Stimulated activated CD4-positive, alpha-beta T cell treated with anti-CD3 and anti-CD28 coated beads, Interleukin-1b, Interleukin-23, amount 100 ng/mL, for 4 hours (primary cell): ENCODE results near the gene OR2F1.

ENCODE experiments used
- DNase-seq, 2 donors: peaks; one replicate each; pipeline ENCODE4 v3.0.0-alpha.2; 2020; ENCODE audit warnings: low read depth in 2 of 2

OR2F1 gene, protein sequence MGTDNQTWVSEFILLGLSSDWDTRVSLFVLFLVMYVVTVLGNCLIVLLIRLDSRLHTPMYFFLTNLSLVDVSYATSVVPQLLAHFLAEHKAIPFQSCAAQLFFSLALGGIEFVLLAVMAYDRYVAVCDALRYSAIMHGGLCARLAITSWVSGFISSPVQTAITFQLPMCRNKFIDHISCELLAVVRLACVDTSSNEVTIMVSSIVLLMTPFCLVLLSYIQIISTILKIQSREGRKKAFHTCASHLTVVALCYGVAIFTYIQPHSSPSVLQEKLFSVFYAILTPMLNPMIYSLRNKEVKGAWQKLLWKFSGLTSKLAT

DNA sequence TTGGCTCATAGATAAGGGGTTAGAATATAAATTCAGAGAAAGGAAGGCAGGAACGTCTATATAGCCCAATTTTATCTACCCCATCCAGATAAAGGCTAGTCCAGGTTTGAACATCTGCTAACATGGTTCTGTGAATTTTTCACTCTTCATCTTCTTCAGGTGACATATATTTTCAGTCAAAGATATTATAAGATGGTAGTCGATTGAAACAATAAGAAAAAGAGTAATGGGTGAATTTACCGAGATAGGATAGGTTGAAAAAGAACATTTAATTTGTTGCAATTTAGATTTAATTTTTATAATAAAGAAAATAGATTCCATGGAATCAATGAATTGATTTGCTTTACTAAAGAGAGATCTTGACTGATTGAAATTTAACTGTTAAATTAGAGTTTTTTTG lies at the start of gene OR2F1:
TSS of gene OR2F1 (plus strand) at position 301 of the 400 bp plus-strand sequence. CDS start 5,127 bp downstream, outside the sequence.
- DNase-seq: no peak

DNA sequence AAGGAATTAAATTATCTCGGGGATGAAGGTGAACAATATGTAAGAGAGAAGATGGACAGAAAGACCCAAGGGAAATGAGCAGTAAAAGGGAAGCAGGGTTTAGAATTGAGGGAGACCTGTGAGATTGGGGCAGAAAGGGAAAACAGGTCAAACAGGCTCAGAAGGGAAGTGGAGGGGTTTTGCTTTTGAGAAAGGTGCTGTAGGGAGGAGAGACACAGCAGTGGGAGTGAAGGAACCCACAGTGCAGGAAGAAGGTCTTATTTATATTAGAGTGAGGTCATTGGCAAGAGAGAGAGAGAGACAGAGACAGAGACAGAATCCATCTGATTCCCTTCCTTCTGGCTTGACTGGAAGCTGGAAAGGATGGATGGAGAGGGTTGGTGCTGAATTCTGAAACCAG lies 49.1 kb upstream of the OR2F1 start:
- DNase-seq: no peak

DNA sequence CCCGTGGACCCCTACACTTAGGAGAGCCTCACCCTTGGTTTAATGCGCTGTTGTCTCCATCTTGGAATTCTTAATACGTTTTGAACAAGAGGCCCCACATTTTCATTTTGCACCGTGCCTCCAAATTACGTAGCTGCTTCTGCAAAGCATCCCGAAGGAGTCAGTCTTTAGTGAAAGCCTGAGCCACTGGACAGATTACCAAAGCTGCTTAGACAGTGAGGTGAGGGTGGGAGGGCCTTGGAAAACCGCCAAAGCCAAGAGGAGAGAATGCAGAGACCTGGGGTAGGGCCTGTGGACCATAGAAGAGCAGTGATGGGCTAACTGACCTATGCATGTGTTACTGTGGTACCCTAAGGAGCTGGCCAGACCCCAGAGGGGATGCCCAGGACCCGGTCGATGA lies 48.5 kb upstream of the OR2F1 start:
- DNase-seq: no peak

DNA sequence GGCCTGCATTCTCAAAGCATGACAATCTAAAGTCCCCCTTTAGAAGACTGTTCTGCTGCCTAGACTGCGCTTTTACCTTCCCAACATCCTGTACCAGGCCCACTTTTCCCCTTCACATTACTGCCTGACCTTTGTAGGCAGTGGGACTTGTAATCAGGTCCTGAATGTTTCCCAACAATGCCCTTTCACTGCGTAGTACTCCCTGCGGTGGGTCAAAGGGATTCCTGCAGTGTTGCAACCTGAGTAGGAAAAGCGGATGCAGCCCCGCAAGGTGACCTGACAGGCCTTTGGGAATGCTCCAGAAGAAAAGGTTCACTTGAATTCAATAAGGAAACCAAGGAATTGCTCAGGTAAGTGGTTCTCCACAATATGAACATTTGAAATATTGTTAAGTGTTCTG lies 47.7 kb upstream of the OR2F1 start:
- no peak for DNase-seq

DNA sequence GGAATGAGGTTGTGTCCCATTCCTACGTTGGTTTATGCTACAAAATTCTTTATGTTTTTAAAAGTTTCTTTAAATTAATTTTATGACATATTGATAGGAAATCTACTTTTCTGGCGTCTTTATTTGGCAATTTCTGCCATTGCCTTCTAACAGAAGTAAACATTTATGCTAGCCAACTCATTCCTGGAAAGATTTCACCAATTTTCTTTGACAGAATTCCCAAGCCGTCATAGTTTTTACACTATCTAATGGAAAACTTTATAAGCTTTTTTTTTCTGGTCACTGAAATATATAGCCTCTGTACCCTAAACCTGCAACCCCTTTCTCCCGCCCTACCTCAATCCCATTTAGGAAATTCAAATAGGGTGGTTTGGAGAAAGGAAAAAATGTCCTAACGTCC lies 46.5 kb upstream of the OR2F1 start:
- DNase-seq: no peak

DNA sequence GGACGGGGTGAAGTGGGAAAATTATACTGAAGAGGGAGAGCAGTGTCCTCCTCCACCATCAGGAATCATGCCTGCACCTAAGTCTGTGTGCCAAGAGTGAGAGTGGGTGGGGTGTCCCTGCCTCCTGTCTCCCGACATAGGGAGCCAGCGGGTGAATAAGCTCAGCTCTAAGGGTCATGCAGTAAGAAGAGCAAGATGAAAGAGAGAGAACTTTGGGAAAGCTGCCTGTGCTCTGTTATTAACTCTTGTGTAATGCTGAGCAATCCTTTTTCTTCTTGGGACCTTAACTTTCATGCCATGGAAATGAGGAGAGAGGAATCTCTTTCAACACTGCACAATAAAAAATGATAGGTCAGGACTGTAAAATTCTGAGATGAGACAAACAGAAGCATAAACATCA lies 44.8 kb upstream of the OR2F1 start:
- no peak for DNase-seq

DNA sequence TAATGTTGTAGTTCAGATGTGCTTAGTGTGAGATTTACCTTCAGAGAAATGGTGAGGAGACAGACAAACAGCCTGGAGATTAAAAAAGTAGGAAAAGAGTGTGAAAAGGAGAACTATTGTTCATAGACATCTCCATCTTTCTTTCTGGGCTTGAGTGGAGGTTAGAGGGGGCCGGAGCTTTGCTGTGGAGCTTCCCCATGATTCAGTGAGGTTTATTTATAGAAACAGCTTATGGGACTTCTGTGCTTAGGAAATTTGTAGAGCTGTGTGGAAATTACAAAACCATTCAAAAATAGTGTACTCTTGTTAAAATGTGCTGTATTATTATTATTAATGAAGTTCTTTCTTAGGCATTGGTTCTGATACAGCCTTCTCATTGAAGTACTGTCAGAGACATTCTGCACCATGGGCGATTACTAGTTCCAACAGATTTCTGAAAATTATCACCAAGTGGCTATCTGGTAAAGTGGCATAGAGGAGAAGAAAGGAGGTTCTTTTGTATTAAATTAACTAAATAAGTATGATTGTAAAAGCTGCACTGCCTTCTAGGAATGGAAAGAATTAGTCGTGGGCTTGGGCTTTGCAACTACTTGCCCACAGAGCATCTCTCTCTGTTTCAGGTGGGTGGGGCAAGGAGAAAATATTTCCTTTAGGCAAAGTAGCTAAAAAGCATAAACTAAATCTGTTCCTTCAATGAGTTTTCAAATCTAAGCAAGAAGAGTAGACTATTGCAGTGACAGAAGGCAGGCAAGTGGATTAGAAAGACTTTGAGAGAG lies 44.0 kb upstream of the OR2F1 start:
- no peak for DNase-seq

DNA sequence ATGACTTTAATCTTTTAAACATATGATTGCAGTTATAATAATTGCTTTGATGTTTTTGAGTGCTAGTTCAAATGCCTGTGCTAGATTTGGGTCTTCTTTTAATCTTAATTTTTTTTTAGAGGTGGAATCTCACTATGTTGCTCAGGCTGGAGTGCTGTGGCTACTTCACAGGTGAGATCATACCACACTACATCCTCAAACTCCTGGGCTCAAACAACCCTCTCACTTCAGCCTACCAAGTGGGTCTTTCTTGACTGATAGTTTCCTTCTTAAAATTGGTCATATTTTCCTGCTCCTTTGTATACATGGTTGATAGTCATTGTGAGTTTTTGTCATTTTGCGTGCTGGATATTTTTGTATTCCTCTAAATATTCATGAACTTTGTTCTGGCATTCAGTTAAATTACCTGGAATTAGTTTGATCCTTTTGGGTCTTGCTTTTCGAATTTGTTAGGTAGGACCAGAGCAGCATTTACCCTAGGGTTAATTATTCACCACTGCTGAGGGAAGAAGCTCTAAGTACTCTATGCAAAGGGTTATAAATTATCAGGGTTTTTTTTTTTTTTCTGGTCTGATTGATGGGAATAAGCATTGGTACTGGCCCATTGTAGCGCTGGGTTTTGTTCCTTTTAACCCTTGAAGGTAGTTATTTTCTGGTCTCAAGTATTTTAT lies 40.6 kb upstream of the OR2F1 start:
- no peak for DNase-seq

DNA sequence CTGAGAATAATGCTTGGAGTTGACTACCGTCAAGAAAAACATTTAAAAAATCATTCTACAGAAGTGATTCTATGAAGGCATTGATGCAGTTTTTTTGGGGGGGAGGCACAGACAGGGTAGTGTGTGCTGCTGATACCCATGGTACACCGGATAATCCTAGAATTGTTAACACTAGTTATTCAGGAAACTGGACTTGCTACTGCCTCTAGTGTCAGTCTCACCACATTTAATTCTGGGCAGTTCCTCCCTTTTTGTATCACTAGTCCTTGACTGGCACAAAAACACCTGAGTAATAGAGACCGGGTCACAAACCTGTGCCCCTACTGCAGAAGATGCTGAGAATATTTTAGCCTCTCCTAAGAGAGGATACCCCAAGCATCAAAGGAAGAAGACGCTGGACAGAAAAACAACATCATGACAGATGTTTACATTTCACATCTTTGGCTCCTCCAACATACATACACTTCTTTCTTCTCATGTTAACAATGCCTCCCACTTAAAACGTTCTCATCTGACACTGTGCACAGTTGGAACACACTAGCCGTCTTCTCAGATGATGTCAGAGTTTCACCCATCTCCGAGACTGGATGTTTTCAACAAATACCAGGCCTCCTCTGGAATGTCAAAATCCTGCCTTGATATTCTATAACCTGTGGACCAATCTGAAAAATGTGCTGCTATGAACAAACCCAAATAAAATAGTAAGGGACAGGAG lies 39.5 kb upstream of the OR2F1 start:
- DNase-seq: no peak

DNA sequence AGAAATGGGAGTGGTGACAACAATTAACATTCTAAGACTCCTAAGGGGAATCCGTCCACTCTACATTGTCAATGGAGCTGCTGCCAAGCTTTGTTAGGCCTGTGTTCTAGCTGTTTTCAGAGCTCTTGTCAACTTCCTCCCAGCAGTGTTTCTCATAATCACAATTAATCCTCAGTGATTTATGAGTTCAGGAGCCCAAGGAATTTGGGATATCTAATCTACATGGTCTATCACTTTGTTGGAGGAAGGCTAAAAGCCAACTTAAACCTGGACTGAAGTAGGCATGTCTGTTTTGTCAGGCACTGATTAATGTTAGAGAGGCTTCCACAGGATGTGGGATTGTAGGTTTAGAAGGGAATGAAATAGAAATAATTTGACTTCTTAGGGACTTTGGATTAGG lies 29.8 kb upstream of the OR2F1 start:
- no peak for DNase-seq

DNA sequence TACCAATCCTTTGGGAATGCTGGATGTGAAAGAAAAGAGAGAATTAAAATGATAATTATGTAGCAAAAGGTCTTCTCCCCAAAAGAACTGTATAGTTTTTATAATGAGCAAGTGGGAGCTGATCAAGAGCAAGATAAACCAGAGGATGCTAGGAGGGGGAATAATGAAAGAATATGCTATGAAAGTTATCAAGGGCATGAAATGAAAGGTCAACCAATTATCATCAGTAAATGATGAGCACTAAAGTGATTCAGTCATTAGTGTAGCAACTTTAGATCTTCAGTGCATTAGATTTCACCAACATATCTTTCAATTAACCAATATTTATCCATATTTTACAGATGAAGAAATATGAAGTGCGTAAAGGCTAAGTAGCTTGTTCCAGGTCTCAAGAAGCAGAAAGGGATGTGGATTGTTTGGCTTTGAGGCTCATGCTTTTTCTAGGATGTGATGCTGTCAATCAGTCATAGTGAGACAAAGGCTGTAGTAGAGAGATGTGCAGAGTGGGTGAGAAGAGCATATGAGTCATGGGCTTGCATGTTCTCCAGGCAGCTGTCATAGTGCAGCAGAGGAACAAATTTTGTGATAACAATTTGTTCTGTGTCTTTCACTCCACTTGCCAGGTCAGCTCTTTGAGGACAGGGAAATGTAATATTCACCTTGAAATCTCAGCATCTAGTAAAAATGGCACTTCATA lies 25.3 kb upstream of the OR2F1 start:
- DNase-seq: no peak

DNA sequence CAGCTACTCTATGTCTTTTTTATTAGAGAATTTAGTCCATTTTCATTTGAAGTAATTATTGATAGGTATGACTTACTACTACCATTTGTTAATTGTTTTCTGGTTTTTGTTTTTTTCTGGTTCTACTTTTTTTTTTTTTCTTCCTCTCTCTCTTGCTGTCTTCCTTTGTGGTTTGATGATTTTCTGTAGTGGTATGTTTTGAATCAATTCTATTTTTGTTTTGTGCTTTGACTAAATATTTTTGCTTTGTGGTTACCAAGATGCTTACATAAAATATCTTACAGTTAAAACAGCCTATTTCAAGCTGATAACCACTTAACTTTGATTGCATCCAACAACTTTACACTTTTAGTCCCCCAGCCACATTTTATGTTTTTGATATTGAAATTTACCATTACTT lies 22.9 kb upstream of the OR2F1 start:
- DNase-seq: no peak

DNA sequence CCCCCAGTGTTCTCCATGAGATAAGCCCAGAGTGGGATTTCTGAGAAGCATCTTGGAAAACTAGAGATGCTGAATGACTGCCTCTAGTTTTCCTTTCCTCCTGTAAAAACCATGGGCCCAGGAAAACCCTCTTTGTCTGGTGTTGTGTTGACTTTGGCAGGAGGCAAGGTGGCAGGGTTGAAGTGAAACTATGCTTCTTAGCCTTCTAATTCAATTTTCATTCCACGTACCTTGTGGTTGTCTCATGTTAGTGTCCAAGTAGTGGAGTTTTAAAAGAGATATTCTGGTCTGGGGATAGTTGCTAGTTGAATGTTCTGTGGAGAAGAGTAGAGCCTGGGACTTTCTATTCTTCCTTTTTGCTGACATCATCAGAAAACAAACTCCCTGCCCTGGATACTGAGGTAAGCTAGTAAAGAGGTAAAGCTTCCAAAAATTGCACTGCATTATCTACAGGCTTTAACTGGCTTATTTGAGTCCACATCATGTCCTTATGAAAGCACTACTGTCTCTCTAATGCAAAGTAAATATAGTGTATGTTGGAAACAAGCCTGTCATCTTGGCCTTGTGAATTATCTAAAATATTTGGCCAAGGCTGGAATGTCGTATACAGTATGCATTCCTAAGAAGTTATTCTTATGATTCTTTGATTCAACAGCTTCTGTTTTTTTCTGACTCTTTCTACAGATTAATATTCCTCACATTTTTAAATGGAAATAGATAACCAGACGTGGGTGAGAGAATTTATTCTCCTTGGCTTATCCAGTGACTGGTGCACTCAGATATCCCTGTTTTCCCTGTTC lies 19.9 kb upstream of the OR2F1 start, which contains the start of gene OR2F2:
TSS of gene OR2F2 (plus strand) at position 708 of the 800 bp plus-strand sequence. CDS start at position 708, 0 bp downstream.
- DNase-seq: no peak

DNA sequence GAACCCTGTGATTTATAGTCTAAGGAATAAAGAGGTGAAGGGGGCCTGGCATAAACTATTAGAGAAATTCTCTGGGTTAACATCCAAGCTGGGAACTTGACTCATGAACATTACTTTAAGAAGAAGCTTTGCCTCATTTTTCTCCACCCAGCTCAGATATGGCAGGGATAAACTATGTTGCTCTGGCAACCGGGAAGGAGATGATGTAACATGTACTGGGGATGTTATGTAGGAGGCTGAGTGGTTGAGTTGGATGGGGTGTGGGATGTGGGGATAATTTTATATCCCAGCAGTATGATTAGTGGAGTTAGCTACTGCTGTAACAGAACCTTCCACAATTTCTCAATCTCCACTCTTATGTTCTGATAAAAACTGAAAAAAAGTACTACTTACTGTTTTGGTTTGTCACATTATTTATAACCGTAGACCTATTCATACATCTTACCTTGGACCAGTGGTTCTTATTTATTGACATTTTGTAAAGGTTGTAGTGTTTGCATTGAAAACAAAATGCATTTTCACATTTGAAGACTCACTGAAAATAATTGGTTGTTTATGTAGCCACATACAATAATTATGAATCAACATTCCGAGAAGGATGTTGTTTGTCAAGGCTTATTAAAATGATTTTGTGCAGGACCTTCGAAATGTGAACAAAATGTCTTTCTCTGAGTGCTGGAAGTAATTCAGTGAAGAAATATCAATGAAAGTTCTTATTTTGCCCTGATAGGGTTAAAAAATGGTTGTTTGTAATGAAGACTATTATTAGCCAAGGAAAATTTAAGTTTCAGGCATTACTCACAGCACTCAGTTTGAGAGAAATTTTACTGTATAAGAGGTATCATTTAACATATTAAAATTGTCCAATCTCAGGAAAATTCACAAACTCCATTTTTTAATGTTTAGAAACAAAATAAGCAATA lies 18.3 kb upstream of the OR2F1 start:
- no peak for DNase-seq

DNA sequence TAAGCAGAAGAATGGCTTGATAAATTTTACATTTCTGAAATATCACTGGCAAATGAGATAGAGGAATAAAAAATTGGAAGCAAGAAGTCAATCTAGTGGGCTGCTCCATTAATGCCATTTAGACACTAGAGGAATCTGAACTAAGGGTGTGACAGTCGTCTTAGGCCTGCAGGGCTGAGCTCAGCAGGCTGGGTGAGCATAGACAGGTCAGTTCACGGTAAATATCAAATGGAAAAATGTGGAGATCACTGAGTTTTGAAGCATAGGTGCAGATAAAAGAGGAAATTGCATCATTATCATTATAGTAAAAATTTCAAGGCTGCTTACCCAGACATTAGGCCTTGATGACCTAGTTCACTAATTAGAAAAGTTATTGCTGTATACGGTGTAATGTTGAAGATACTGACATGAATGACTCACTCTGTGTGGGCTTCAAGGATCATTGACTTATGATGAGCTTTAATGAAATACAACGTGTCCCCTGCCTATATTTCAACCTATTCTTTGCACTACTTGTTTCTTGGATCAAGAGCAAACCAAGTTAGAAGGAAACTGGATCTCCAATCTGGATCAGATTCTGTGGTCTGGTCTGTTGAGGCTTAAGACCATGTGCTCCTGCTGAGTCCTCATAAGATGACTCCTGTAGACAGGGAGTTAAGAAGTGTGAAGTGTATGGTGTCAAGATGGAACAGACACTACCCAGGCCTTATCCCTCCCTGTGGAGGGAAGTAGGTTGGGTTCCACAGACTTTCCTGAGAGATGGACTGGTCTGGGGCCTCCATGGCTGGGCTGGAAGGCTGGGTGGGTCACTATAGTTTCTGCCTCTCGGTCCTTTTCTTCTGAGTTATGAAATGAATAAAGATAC lies 16.0 kb upstream of the OR2F1 start:
- no peak for DNase-seq

DNA sequence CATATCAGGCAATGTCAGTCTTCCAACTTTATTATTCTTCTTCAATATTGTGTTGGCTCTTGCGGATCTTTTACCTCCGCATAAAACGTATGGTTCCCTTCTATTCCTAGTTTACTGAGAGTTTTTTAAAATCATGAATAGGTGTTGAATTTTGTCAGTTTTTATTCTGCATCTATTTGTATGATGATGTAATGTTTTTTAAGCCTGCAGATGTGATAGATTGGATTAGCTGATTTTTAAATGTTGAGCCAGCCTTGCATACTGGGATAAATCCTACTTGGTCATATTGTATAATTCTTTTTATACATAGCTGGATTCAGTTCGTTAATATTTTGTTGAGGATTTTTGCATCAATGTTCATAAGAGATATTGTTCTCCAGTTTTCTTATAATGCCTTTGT lies 9.2 kb upstream of the OR2F1 start:
- no peak for DNase-seq

DNA sequence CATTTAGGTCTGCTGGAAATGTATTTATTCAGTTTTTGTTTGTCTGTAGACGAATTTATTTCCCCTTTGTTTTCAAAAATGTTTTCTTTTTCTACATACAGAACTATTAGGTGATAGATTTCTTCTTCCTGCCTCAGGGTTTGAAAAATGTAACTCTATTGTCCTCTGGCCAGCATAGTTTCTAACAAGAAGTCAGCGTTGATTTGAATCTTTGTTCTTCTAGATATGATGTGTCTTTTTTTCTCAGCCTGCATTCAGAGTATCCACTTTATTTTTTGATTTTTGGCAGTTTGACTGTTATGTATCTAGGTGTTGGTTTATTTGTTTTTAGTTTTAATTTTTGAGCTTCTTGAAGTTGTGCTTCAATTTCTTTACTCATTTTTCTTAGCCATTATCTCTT lies 7.5 kb upstream of the OR2F1 start:
- DNase-seq: no peak

DNA sequence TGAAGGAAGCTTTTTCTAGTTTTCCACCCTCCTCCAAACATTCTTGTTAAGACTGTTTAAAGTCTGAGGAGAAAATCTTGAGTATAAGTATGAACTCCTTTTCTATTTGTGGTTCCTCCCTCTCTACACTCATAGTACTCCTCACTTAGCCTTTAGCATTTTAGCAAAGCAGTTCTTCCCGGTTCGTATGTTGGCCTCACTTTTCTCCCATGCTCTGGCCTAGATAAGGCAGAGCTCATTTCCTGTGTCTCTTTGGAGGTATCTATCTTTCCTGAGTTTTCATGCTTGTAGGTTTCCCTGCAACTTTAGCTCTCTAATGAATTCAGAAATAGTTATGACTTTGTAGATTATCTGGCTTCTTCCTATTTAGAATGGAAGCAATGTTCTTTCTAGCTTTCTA lies 5.9 kb upstream of the OR2F1 start:
- no peak for DNase-seq

DNA sequence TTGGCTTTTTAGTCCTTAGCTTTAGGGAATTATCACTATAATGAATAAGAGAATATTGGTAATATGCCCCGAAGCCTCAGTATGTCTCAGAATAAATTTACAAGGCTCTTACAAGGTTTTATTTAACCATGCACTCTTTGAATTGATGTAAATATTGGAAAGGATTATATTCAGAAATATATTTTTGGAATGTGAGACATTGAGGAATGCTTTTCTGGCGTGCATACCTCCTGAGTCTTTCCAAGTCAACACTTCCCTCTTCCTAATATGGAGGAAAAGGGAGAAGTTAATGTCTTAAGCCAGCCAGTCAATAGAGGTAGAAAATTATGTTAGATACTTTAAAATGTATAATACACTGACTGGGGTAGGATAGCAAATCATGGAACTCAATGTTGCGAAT lies 1.2 kb upstream of the OR2F1 start:
- DNase-seq: no peak
